Stimulated activated CD4-positive, alpha-beta T cell treated with anti-CD3 and anti-CD28 coated beads, TNF-alpha, amount 100 ng/mL, for 1 hour (primary cell): Measurements from ENCODE around the gene POM121C.
"Not testable (repeated sequence)": the region's sequence is repeated elsewhere in the genome, so short reads cannot be mapped to it uniquely, and the experiment has no call there.

Experiments used
- DNase-seq, 3 donors: peaks; one replicate each; pipeline ENCODE4 v3.0.0-alpha.2; 2020; ENCODE audit warnings: low read depth in 3 of 3, low spot score in 1 of 3

The POM121C gene

GRCh38 chr7:75439000-75439399, 47.1 kb downstream of the POM121C start:
- DNase-seq, result not testable (repeated sequence)

DNA sequence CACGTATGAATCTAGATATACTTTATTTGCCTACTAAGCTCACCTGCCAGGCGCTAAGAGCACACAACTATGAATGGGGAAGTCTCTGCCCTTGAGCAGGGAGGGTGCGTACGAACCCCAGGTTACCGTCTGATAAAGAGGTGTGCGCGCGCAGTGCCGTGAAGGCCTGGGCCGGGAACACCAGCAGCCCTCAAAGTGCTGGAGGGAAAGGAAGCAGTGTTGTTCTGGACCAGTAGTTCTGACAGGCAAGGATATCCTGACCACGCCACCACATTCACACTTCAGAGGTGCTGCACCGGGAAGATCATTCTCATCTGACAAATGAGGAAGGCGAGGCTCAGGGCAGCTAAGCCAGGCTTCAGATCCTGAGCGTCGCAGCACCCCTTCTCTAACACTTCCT, 62.6 kb downstream of the POM121C start:
- DNase-seq, result not testable (repeated sequence)

DNA sequence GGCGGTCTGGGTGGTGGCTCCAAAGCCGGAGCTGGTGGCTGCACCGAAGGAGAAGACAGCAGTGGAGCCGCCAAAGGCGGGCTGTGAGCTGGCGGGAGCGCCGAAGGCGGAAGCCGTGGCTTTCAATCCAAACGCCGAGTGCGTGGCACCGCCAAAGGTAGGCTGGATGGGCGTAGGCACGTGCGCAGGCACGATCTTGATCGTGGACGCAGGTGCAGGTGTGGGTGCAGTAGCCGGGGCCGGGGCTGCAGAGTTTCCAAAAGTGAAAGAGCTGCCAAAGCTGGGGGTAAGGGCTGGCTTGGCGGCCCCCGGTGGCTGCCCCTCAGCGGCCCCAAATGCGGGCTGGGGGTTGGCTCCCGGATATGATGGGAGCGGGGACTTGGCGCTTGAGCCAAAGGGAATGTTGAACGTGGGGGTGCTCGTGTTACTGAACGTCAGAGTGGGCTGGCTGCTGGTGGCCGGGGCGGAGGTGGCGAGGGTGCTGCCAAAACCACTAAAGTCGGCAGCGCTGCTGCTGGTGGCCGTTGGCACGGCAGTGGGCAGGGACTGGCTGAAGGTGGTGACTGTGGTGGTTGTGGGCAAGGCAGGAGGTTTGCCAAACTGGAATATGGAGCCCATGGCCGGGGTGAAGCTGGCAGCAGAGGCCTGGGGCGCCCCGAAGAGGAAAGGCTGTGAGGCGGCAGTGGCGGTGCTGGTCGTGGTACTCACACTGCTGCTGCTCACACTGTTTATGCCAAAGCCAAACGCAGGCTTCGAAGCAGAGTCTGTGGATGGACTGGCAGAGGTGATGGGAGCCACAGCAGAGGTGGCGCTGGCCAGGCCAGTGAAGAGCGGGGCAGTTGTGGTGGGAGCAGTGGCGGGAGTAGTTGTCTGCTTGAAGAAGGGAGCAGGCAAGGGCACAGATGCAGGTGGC, 64.0 kb downstream of the POM121C start:
- not testable (repeated sequence) for DNase-seq

GRCh38 chr7:75420152-75420551, 65.9 kb downstream of the POM121C start:
- DNase-seq, result not testable (repeated sequence)

DNA sequence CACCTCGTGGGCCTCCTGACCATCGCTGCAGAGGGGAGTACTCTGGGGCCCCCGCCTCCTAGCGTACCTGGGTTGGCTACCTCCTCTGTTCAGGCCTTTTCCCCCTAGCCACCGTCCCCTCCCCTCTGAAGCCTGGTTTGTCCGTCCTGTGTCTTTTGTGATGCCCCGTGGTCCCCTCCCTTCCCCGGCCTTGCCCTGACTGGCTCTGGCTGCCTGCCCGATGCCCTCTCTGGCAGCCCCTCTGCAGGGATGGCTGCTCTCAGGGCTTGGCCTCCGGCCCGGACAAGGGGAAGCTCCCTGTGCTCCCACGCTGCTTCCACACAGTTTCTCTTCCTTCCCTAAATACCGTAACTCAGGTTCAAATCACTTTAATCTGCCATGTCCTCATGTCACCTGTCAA, 66.4 kb downstream of the POM121C start:
- not testable (repeated sequence) for DNase-seq

- not testable (repeated sequence) for DNase-seq
Observed at GRCh38 chr7:75419210-75419609, 66.9 kb downstream of the POM121C start.

DNA sequence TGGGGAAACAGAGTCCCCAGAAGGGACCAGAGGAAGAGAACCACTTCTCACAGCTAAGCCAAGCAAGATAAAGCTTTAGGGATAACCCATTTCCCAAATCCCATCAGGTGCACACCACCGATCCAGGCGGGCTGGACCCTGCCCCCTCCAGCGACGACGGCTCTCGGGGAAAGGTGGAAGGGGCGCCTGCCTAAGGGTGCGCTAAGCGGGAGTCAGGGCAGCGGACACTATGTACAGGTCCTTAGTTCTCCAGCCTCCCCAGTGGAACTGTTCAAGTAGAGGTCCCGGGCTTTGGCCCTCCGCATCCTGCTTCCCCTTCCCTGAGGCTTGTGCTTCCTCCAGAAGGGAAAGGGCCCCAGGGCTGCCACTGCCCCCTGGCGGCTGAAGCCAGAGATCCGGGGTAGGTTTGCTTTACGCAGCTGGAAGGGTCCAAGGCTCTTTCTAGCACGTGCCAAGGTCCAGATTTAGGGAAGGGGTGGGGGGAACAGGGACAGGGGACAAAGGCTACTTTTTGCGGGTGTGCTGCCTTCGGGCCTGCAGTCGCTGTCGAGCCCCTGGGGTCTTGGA, 67.7 kb downstream of the POM121C start:
- not testable (repeated sequence) for DNase-seq

- DNase-seq, result not testable (repeated sequence)
Observed at GRCh38 chr7:75416787-75417186, 69.3 kb downstream of the POM121C start.

GRCh38 chr7:75415829-75416373, 70.2 kb downstream of the POM121C start:
- not testable (repeated sequence) for DNase-seq

- not testable (repeated sequence) for DNase-seq
Observed at GRCh38 chr7:75415428-75415817, 70.7 kb downstream of the POM121C start.

DNA sequence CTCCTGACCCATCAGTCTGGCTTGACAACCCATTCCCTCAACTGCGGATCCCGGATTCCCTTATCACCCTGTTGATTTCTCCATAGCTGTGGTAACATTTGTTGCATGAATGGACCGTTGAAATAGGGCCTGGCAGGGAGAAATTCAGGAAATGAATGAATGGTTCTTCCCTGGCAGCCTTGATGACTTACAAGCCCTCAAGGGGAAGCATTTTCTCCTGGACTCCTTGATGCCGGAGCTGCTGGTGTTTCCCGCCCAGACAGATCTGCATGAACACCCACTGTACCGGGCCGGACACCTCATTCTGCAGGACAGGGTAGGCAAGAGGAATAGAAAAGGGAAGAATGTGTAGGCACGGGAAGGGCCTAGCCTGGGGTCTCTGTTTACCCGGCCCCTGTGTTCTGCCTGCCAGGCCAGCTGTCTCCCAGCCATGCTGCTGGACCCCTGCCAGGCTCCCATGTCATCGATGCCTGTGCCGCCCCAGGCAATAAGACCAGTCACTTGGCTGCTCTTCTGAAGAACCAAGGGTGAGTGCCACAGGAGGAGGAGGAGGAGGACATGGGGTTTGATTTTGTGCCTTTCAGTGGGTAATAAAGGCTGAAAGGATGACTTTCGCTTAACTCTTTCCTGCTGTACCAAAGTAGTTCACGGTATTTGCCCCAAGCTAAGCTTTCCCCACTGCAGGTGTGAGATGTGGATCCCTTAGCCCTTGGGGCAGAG, 71.2 kb downstream of the POM121C start:
- not testable (repeated sequence) for DNase-seq

DNA sequence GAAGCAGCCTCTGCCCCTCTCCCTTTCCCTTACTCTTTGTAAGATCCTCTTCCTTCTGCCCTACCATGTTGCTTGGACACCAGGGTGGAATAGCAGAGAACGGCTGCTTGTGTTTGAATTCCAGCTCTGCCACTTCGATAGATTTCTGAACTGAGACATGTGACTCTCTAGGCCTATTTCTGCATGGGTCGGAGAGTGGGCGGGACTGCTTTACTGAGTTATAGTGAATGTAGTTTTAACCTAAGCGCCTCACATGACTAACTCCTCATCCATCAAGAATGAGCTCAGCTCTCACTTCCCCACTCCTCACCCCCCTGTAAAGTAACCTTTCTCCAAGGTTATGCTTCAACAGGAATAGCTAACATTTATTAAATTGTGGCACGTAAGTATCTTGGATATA, 71.9 kb downstream of the POM121C start:
- not testable (repeated sequence) for DNase-seq

DNA sequence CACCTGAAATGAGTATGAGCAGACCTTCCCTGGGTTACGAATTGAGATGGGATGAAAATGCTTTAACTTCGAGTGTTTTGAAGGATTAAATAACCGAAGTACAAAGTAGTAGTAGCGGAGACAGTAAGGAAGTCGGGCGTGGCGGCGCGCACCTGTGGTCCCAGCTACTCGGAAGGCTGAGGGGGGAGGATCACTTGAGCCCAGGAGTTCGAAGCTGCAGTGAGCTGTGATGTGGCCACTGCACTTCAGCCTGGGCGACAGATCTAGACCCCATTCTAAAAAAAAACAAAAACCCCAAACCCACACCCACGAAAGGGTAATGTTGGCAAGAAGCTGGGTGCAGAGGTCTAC, 75.3 kb downstream of the POM121C start:
- DNase-seq, result not testable (repeated sequence)

- DNase-seq, result not testable (repeated sequence)
Observed at GRCh38 chr7:75409880-75410822, 75.9 kb downstream of the POM121C start.

DNA sequence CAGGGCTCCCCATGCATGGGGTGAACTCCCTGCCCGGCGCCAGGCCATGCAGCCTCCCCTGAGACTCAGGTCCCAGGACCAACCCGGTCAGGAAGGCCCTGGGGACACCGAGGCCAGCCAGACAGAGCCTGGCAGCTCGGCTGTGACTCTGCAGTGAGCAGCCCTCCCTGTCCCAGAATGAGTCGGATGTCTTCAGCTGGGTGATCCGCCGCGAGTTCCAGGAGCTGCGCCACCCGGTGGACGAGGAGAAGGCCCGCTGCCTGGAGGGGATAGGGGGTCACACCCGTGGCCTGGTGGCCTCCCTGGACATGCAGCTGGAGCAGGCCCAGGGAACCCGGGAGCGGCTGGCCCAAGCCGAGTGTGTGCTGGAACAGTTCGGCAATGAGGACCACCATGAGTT, 81.4 kb downstream of the POM121C start:
- not testable (repeated sequence) for DNase-seq

DNA sequence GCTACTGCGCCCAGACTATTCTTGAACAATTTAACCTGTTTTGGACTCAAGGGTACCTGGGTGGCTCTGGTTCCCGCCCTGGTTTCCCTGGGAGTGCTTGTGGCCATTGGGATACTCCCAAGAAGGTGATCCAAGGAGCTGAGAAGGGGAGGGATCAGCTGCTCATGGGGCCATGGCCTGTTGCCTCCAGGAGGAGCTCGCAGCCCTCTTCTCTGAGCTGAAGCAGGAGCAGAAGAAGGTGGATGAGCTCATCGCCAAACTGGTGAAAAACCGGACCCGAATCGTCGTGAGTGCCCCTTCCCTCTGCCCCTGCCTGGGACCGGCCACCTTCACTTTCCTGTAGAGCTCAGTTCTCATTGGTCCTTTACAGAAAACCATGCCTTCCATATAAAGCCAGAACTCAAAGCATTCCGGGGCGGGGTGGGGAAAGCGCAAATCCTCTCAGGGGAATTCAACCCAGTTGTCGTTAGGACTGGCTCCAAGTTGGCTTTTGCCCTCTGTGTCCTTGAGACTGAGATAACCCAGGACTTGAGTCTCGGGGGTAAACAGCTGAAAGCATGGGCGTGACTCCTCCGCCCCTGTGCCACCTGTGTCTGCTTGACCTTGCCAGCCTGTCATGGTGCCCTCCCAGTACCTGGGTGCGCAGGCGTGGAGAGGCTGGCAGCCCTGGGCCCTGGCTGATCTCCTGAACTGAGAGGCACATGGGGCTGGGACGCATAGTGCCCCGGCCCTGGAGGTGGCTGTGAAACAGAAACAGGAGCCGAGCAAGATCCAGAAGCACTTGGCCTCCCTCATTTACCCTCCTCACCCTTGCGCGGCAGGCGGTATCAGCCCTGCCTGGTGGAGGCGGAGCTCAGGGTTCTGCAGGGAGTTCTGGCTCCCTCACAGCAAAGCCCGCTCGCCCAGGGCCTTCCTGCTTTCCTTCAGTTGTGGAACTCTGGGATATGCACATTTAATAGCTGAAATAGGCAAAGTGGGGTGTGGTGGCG, 82.3 kb downstream of the POM121C start:
- DNase-seq, result not testable (repeated sequence)

DNA sequence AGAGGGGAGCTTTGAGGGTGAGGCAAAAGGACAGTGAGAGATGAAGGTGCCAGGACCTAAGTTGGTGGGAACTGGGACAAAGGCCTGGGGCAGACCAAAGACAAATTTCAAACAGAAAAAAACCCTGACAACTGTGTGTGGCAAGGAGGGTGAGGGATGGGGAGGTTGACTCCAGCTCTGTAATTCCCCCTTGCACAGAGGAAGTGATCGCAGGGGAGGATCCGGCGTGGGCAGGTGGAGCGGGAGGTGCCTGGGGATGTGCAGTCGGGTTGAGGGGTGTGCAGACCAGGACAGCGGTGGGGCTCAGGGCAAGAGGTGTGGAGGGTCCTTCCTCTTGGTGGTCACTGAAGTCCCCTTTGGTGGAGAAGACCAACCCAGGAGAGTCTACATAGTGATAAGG, 85.5 kb downstream of the POM121C start:
- DNase-seq, result not testable (repeated sequence)

- not testable (repeated sequence) for DNase-seq
Observed at GRCh38 chr7:75398771-75399700, 87.1 kb downstream of the POM121C start.
